IMR-90 (cell line): Measurements from ENCODE around the gene ANKRD65. TPM values are rescaled to one million over a fixed set of nuclear protein-coding genes. Genes with fewer than 3 reads are reported as not detected.

Source experiments
- ATAC-seq: fragments of 200-7000 bp; cut with Tn5 transposase; 2 replicates; pipeline ENCODE4 v1.9.1; 2020; ENCODE audit warnings: low read depth, mild to moderate bottlenecking, moderate library complexity
- BruUV-seq: library from RNA; stranded (reverse); fragments of 400-500 nt; replicated peaks from 2 replicates; lab custom pipeline; 2021; lab: Mats Ljungman, UMichigan
- CTCF ChIA-PET: fragments of 300-600 bp; formaldehyde crosslinking; extraction: SDS; loops from one replicate; lab custom pipeline; 2021; ENCODE audit warnings: antibody characterized with exemption; lab: Yijun Ruan, JAX
- POLR2A ChIA-PET: fragments of 300-600 bp; sonication (Branson Sonifier 250); formaldehyde crosslinking; loops from one replicate; lab custom pipeline; 2022; ENCODE audit warnings: antibody characterized with exemption; ENCODE audit not compliant: unreplicated experiment; lab: Charles Lee
- DNase-seq: peaks from one replicate; pipeline ENCODE4 v3.0.0; 2013
- H2AFZ ChIP-seq: replicated peaks from 2 replicates; pipeline ENCODE3; 2013; ENCODE audit warnings: low read length, mild to moderate bottlenecking; ENCODE audit not compliant: poor library complexity
- H2AK5ac ChIP-seq: 2 replicates; pipeline ENCODE4 v1.6.1; 2013; ENCODE audit warnings: low read depth, low read length, inconsistent platforms
- H2AK9ac ChIP-seq: replicated peaks from 2 replicates; pipeline ENCODE3; 2013; ENCODE audit warnings: mild to moderate bottlenecking, low read depth, low read length, moderate library complexity; ENCODE audit not compliant: poor library complexity
- H2BK120ac ChIP-seq: 2 replicates; pipeline ENCODE4 v1.6.1; 2013; ENCODE audit warnings: low read depth, low read length, inconsistent platforms
- H2BK15ac ChIP-seq: 3 replicates; pipeline ENCODE4 v1.6.1; 2013; ENCODE audit warnings: low read depth, low read length, inconsistent platforms
- H2BK20ac ChIP-seq: 2 replicates; pipeline ENCODE4 v1.6.1; 2013; ENCODE audit warnings: low read depth, mild to moderate bottlenecking, inconsistent platforms, low read length, moderate library complexity
- H2BK5ac ChIP-seq: 2 replicates; pipeline ENCODE4 v1.6.1; 2013; ENCODE audit warnings: mild to moderate bottlenecking, low read depth, low read length, inconsistent platforms; ENCODE audit not compliant: poor library complexity, severe bottlenecking
- H3K14ac ChIP-seq: replicated peaks from 2 replicates; pipeline ENCODE4 v1.6.1; 2013; ENCODE audit warnings: low read depth, low read length, inconsistent platforms
- H3K18ac ChIP-seq: 2 replicates; pipeline ENCODE4 v1.6.1; 2013; ENCODE audit warnings: low read depth, low read length, control low read depth
- H3K23ac ChIP-seq: 2 replicates; pipeline ENCODE4 v1.6.1; 2013; ENCODE audit warnings: low read depth, low read length, inconsistent platforms
- H3K27ac ChIP-seq: 2 replicates; pipeline ENCODE4 v1.5.1; 2013; ENCODE audit warnings: mild to moderate bottlenecking, control low read depth, low read length; ENCODE audit not compliant: insufficient read depth
- H3K27me3 ChIP-seq: 2 replicates; pipeline ENCODE4 v1.6.1; 2013; ENCODE audit warnings: low read length; ENCODE audit not compliant: control insufficient read depth, insufficient read depth
- H3K36me3 ChIP-seq: 2 replicates; pipeline ENCODE4 v1.6.1; 2013; ENCODE audit warnings: low read length, mixed read lengths; ENCODE audit not compliant: control insufficient read depth, insufficient read depth
- H3K4ac ChIP-seq: 2 replicates; pipeline ENCODE4 v1.6.1; 2013; ENCODE audit warnings: low read depth, low read length, inconsistent platforms
- H3K4me1 ChIP-seq: 2 replicates; pipeline ENCODE4 v1.6.1; 2013; ENCODE audit warnings: low read length, mixed read lengths; ENCODE audit not compliant: control insufficient read depth, insufficient read depth
- H3K4me2 ChIP-seq: 2 replicates; pipeline ENCODE4 v1.6.1; 2013; ENCODE audit warnings: low read depth, mild to moderate bottlenecking, control low read depth, low read length, moderate library complexity
- H3K4me3 ChIP-seq: 2 replicates; pipeline ENCODE4 v1.5.1; 2013; ENCODE audit warnings: low read depth, mild to moderate bottlenecking, control low read depth, low read length, moderate library complexity; ENCODE audit not compliant: insufficient read depth
- H3K56ac ChIP-seq: 2 replicates; pipeline ENCODE4 v1.6.1; 2013; ENCODE audit warnings: low read length, inconsistent platforms; ENCODE audit not compliant: insufficient read depth; ENCODE audit errors: extremely low read depth
- H3K79me1 ChIP-seq, 2 experiments: 2 replicates each; pipeline ENCODE4 v1.6.1; 2013; ENCODE audit warnings: low read length in 2 of 2, inconsistent platforms in 1 of 2, low read depth in 1 of 2
- H3K9ac ChIP-seq: 2 replicates; pipeline ENCODE4 v1.6.1; 2013; ENCODE audit warnings: low read depth, low read length, control low read depth
- H3K9me1 ChIP-seq: 2 replicates; pipeline ENCODE4 v1.6.1; 2013; ENCODE audit warnings: low read length, inconsistent platforms; ENCODE audit not compliant: insufficient read depth
- H3K9me3 ChIP-seq: 2 replicates; pipeline ENCODE4 v1.6.1; 2013; ENCODE audit warnings: low read length; ENCODE audit not compliant: control insufficient read depth, insufficient read depth
- H4K20me1 ChIP-seq: 2 replicates; pipeline ENCODE4 v1.6.1; 2013; ENCODE audit warnings: low read length, inconsistent platforms; ENCODE audit not compliant: insufficient read depth
- H4K5ac ChIP-seq: 2 replicates; pipeline ENCODE4 v1.6.1; 2013; ENCODE audit warnings: mild to moderate bottlenecking, low read depth, low read length, control low read depth
- H4K8ac ChIP-seq, 2 experiments: 2 replicates each; pipeline ENCODE4 v1.6.1; 2013; ENCODE audit warnings: low read depth in 2 of 2, low read length in 2 of 2, control low read depth in 1 of 2, inconsistent platforms in 1 of 2
- H4K91ac ChIP-seq: 2 replicates; pipeline ENCODE4 v1.6.1; 2013; ENCODE audit warnings: low read depth, low read length, inconsistent platforms; ENCODE audit not compliant: insufficient read depth
- BHLHE40 ChIP-seq: fragments of 150-350 bp; IDR thresholded peaks from 2 replicates; pipeline ENCODE4 v1.6.1; 2016; ENCODE audit warnings: mild to moderate bottlenecking, low read depth, low read length
- CEBPB ChIP-seq: IDR thresholded peaks from 2 replicates; pipeline ENCODE4 v1.6.1; 2012; ENCODE audit warnings: low read depth, low read length, improper control_type of control experiment
- MAFK ChIP-seq: IDR thresholded peaks from 2 replicates; pipeline ENCODE4 v1.6.1; 2012; ENCODE audit warnings: low read depth, low read length, improper control_type of control experiment
- MAZ ChIP-seq: IDR thresholded peaks from 2 replicates; pipeline ENCODE4 v1.6.1; 2012; ENCODE audit warnings: low read depth, mild to moderate bottlenecking, low read length, improper control_type of control experiment, moderate library complexity, borderline replicate concordance
- NFE2L2 ChIP-seq: fragments of 150-350 bp; IDR thresholded peaks from 2 replicates; pipeline ENCODE4 v1.6.1; 2016; ENCODE audit warnings: low read depth, mild to moderate bottlenecking, low read length
- POLR2A ChIP-seq: IDR thresholded peaks from 2 replicates; pipeline ENCODE4 v1.6.1; 2012; ENCODE audit warnings: mild to moderate bottlenecking, low read depth, low read length
- RAD21 ChIP-seq: IDR thresholded peaks from 2 replicates; pipeline ENCODE4 v1.6.1; 2012; ENCODE audit warnings: low read length, improper control_type of control experiment
- RCOR1 ChIP-seq: IDR thresholded peaks from 2 replicates; pipeline ENCODE4 v1.6.1; 2012; ENCODE audit warnings: mild to moderate bottlenecking, low read length, improper control_type of control experiment; ENCODE audit not compliant: insufficient replicate concordance
- RFX5 ChIP-seq: IDR thresholded peaks from 2 replicates; pipeline ENCODE4 v1.8.0; 2012; ENCODE audit warnings: low read depth, mild to moderate bottlenecking, low read length, moderate library complexity
- WGBS, 2 experiments: methylation state at CpG; one replicate each; pipeline versions ENCODE4 v1.1.5 to v1.1.7; 2013; ENCODE audit warnings: missing lambda C conversion rate in 2 of 2; ENCODE audit not compliant: insufficient read length in 1 of 2; ENCODE audit errors: extremely low coverage in 2 of 2; 5-methylcytosine and 5-hydroxymethylcytosine counted together
- dilution Hi-C: fragments of 300-500 bp; cut with HindIII; formaldehyde crosslinking; loops from one replicate; pipeline ENCODE4 v1.14.3; 2018; ENCODE audit warnings: low sequenced_read_pairs; ENCODE audit not compliant: unreplicated experiment
- in situ Hi-C: fragments of 300-500 bp; cut with MboI; formaldehyde crosslinking; loops from 3 replicates; pipeline ENCODE4 v1.14.3; 2019; ENCODE audit warnings: low sequenced_read_pairs, inconsistent platforms, mixed read lengths
- intact Hi-C: fragments of 100-400 bp; cut with micrococcal nuclease; formaldehyde crosslinking; loops from 2 replicates; pipeline ENCODE4 v1.10.0; 2022
- polyA plus RNA-seq, 3 experiments: library from polyadenylated mRNA; depleted of rRNA; stranded (reverse); fragments of >200 nt; gene quantifications; 2 replicates each; pipeline ENCODE4 v1.2.3, GENCODE V29; 2012; ENCODE audit warnings: low replicate concordance in 1 of 3
- total RNA-seq: library from RNA; depleted of rRNA; stranded (reverse); fragments of >200 nt; gene quantifications from 2 replicates; pipeline ENCODE4 v1.2.3, GENCODE V29; 2012
- TF ChIP-seq, protein P1 (sequence below): conservative IDR thresholded peaks from 2 replicates; pipeline ENCODE4 v1.5.1; 2012; ENCODE audit warnings: mild to moderate bottlenecking, low read depth, low read length, improper control_type of control experiment

The ANKRD65 gene
- total and polyA plus RNA-seq, 2 of the 4 experiments (the other 2 are of a cell fraction) = 0.09 TPM; not detected in 1

DNA sequence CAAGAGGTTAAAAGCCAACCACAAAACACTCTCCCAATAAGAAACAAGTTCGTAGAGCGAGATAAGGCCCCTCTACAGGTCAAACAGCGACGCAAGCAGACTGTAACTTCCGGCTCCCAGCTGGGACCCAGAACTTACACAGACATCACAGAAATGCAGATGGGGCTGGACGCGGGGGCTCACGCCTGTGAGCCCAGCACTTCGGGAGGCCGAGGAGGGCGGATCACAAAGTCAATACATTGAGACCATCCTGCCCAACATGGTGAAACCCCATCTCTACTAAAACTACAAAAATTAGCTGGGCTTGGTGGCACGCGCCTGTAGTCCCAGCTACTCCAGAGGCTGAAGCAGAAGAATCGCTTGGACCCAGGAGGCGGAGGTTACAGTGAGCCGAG lies 33.0 kb downstream of the ANKRD65 start:
- Histone ChIP-seq H3K36me3 (peaks cover 68% of the 10 kb centered on the region), H2AK5ac (no peak overlapping the region), H3K79me1 (peaks cover 12 to 40% of the 10 kb centered on the region in 2 experiments), H3K9me3 (no peaks in the 10 kb centered on the region), H2BK15ac (no peak overlapping the region), H2BK20ac (no peak overlapping the region), H4K20me1 (peaks cover 16% of the 10 kb centered on the region; the same call in 1 of the 2 replicates), H3K4me3 (no peak overlapping the region), H3K56ac (no peak overlapping the region), H2BK5ac (no peak overlapping the region), H3K9ac (no peak overlapping the region), H3K4me1 (no peaks in the 10 kb centered on the region), H3K27ac (no peak overlapping the region), H3K23ac (no peak overlapping the region), H4K91ac (no peak overlapping the region), H2AK9ac (no peak overlapping the region), H2BK120ac (no peak overlapping the region), H4K5ac (no peak overlapping the region), H3K27me3 (no peaks in the 10 kb centered on the region), H4K8ac (no peak overlapping the region), H3K14ac (no peak overlapping the region), H3K9me1 (no peaks in the 10 kb centered on the region; the same call in 1 of the 2 replicates), H2AFZ (no peak overlapping the region), H3K18ac (no peak overlapping the region), H3K4ac (no peak overlapping the region), H3K4me2 (no peak overlapping the region)
- ATAC-seq (no peak), DNase-seq (no peak)
- TF ChIP-seq, protein P1, sequence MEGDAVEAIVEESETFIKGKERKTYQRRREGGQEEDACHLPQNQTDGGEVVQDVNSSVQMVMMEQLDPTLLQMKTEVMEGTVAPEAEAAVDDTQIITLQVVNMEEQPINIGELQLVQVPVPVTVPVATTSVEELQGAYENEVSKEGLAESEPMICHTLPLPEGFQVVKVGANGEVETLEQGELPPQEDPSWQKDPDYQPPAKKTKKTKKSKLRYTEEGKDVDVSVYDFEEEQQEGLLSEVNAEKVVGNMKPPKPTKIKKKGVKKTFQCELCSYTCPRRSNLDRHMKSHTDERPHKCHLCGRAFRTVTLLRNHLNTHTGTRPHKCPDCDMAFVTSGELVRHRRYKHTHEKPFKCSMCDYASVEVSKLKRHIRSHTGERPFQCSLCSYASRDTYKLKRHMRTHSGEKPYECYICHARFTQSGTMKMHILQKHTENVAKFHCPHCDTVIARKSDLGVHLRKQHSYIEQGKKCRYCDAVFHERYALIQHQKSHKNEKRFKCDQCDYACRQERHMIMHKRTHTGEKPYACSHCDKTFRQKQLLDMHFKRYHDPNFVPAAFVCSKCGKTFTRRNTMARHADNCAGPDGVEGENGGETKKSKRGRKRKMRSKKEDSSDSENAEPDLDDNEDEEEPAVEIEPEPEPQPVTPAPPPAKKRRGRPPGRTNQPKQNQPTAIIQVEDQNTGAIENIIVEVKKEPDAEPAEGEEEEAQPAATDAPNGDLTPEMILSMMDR = no peak
- TF ChIP-seq MAFK = no peak
- TF ChIP-seq CEBPB = no peak
- TF ChIP-seq BHLHE40 = no peak
- no peak for TF ChIP-seq POLR2A
- TF ChIP-seq RFX5 = no peak
- TF ChIP-seq RAD21 = no peak
- TF ChIP-seq MAZ = no peak
- TF ChIP-seq RCOR1 = no peak
- TF ChIP-seq NFE2L2 = no peak
- in situ Hi-C loops = no loop called here
- dilution Hi-C loops = no loop called here
- ChIA-PET POLR2A (no interaction called here), CTCF (interaction anchor here (1.3 kb wide), 1 partner anchor 11 kb away, joined by 3 read pairs; the partner anchor contains the start of gene CCNL2)
- intact Hi-C loops = no loop called here
- BruUV-seq = no TSS peak
- 97% methylated on average over 5 of the region's 16 CpGs; no CpG with 5 or more reads in 1 of the 2 experiments for WGBS, 2 experiments
